ENCODE data around the gene PROB1.

- no peak for TF ChIP-seq EZH2 (IDR thresholded peaks at IDR 0.05; ENCODE audit: low read length, unreplicated experiment)
- no peak for TF ChIP-seq CTCF (conservative IDR thresholded peaks at IDR 0.05; ENCODE audit: low read depth, low read length)
- no peak for TF ChIP-seq EZH2phosphoT487 (IDR thresholded peaks at IDR 0.05; ENCODE audit: borderline replicate concordance, low read length)
These were observed 24.6 kb upstream of the PROB1 start for GRCh38 chr5:139419226-139420192.
